ENCODE results near the gene ECE2.

- TF ChIP-seq CTCF (conservative IDR thresholded peaks at IDR 0.05; ENCODE audit: low read length) (no peak), EZH2phosphoT487 (IDR thresholded peaks at IDR 0.05; ENCODE audit: borderline replicate concordance, low read depth, low read length) (no peak)
Measured at GRCh38 chr3:184230603-184231528, 45.0 kb upstream of the ECE2 start.

Measured in OCI-LY7 (cell line).